K562 (cell line): ENCODE measurements around the gene CXCR6. TPM values are rescaled to one million over a fixed set of nuclear protein-coding genes. Genes with fewer than 3 reads are reported as not detected.

Experiments
- ATAC-seq: fragments of 200-7000 bp; cut with Tn5 transposase; 3 replicates; pipeline ENCODE4 v1.9.1; 2020; ENCODE audit warnings: moderate library complexity
- BruUV-seq: library from RNA; stranded (reverse); fragments of 400-500 nt; replicated peaks from 2 replicates; lab custom pipeline; 2021; lab: Mats Ljungman, UMichigan
- CTCF ChIA-PET: fragments of 300-600 bp; formaldehyde crosslinking; extraction: SDS; loops from one replicate; lab custom pipeline; 2021; ENCODE audit warnings: low intra/inter-chr PET ratio; lab: Yijun Ruan, JAX
- POLR2A ChIA-PET: fragments of 300-600, 350-650 bp; sonication (Branson Sonifier 250); formaldehyde crosslinking; extraction: SDS; loops from one replicate; lab custom pipeline; 2021; ENCODE audit warnings: antibody characterized with exemption, inconsistent platforms; lab: Yijun Ruan, JAX
- DNase-seq, 4 experiments: peaks; one replicate each; pipeline versions ENCODE4 v3.0.0 to v3.0.0-alpha.2; 2011 to 2018; ENCODE audit warnings: low spot score in 3 of 4, mixed read lengths in 3 of 4; ENCODE audit errors: extremely low read depth in 1 of 4
- FAIRE-seq: peaks from 2 replicates; lab custom pipeline; 2011; peaks lifted over from hg19 to GRCh38; lab: Jason Lieb, UNC
- H2AFZ ChIP-seq: 2 replicates; pipeline ENCODE4 v1.6.0; 2011; ENCODE audit warnings: low read depth, low read length, control low read depth, inconsistent platforms
- H3K27ac ChIP-seq: fragments of 200-600 bp; 3 replicates; pipeline ENCODE4 v1.8.0; 2011; ENCODE audit warnings: low read depth, mild to moderate bottlenecking, control low read depth, inconsistent platforms, low read length, moderate library complexity, mixed read lengths; ENCODE audit errors: extremely low read depth
- H3K27me3 ChIP-seq, 2 experiments: fragments of 300-600 bp in 1 of 2; 2 replicates in 1 of 2; 3 replicates in 1 of 2; pipeline versions ENCODE4 v1.6.0 to v1.8.0; 2011; ENCODE audit warnings: inconsistent platforms in 2 of 2, low read length in 2 of 2, mild to moderate bottlenecking in 1 of 2, mixed read lengths in 1 of 2, moderate library complexity in 1 of 2; ENCODE audit not compliant: control insufficient read depth in 2 of 2, insufficient read depth in 2 of 2
- H3K36me3 ChIP-seq: fragments of 300-600 bp; 3 replicates; pipeline ENCODE4 v1.8.0; 2011; ENCODE audit warnings: mild to moderate bottlenecking, low read length, inconsistent platforms; ENCODE audit not compliant: control insufficient read depth, insufficient read depth
- H3K4me1 ChIP-seq, 2 experiments: fragments of 200-600 bp in 1 of 2; replicated peaks in 1 of 2; 2 replicates in 1 of 2; 3 replicates in 1 of 2; pipeline versions ENCODE4 v1.5.1 to v1.8.0; 2011; ENCODE audit warnings: inconsistent platforms in 2 of 2, low read length in 2 of 2, mild to moderate bottlenecking in 1 of 2, mixed read lengths in 1 of 2, moderate library complexity in 1 of 2; ENCODE audit not compliant: control insufficient read depth in 2 of 2, insufficient read depth in 2 of 2
- H3K4me2 ChIP-seq: 2 replicates; pipeline ENCODE4 v1.6.1; 2011; ENCODE audit warnings: low read length, control low read depth, inconsistent platforms, mixed read lengths; ENCODE audit not compliant: insufficient read depth
- H3K4me3 ChIP-seq: fragments of 200-600 bp; sonication (generic), shearing (Covaris generic); 2 replicates; pipeline ENCODE4 v1.5.1; 2016; ENCODE audit warnings: control low read depth, inconsistent platforms
- H3K79me2 ChIP-seq: fragments of 200-600 bp; 3 replicates; pipeline ENCODE4 v1.8.0; 2011; ENCODE audit warnings: low read length, inconsistent platforms; ENCODE audit not compliant: control insufficient read depth, insufficient read depth
- H3K9ac ChIP-seq, 2 experiments: 2 replicates each; pipeline versions ENCODE4 v1.6.0 to v1.6.1; 2011; ENCODE audit warnings: low read depth in 2 of 2, low read length in 2 of 2, control low read depth in 1 of 2, inconsistent platforms in 1 of 2, mild to moderate bottlenecking in 1 of 2, mixed read lengths in 1 of 2; ENCODE audit not compliant: insufficient read depth in 1 of 2
- H3K9me1 ChIP-seq: one replicate; pipeline ENCODE4 v1.6.0; 2011; ENCODE audit warnings: inconsistent platforms, mild to moderate bottlenecking, low read length, moderate library complexity; ENCODE audit not compliant: control insufficient read depth, insufficient read depth
- H3K9me3 ChIP-seq: replicated peaks from 2 replicates; pipeline ENCODE4 v1.5.1; 2011; ENCODE audit warnings: low read depth, low read length, inconsistent platforms; ENCODE audit not compliant: control insufficient read depth, insufficient read depth
- H4K20me1 ChIP-seq: replicated peaks from 2 replicates; pipeline ENCODE4 v1.6.1; 2011; ENCODE audit warnings: low read length, inconsistent platforms, mixed read lengths; ENCODE audit not compliant: control insufficient read depth, insufficient read depth
- ARHGAP35 ChIP-seq: fragments of 450-650 bp; IDR thresholded peaks from 2 replicates; pipeline ENCODE4 v1.6.1; 2018; ENCODE audit not compliant: partially characterized antibody
- HLTF ChIP-seq: fragments of 450-650 bp; IDR thresholded peaks from 2 replicates; pipeline ENCODE4 v1.6.1; 2016
- L3MBTL2 ChIP-seq: fragments of 450-650 bp; IDR thresholded peaks from 2 replicates; pipeline ENCODE4 v1.6.1; 2016; ENCODE audit warnings: mild to moderate bottlenecking, moderate library complexity
- PHB2 ChIP-seq: fragments of 450-650 bp; IDR thresholded peaks from 2 replicates; pipeline ENCODE4 v1.6.1; 2017; ENCODE audit warnings: low read depth
- RBM34 ChIP-seq: fragments of 200-400 bp; formaldehyde crosslinking; IDR thresholded peaks from 2 replicates; pipeline ENCODE4 v1.6.1; 2018; ENCODE audit warnings: low read length, borderline replicate concordance; ENCODE audit not compliant: insufficient read depth
- TCFL5 ChIP-seq: fragments of 250-450 bp; sonication (Bioruptor Pico); conservative IDR thresholded peaks from 2 replicates; pipeline ENCODE4 v1.6.1; 2021; ENCODE audit warnings: mild to moderate bottlenecking, moderate library complexity, matching md5 sums
- ZBTB8A ChIP-seq: fragments of 450-650 bp; IDR thresholded peaks from 2 replicates; pipeline ENCODE4 v1.6.1; 2018; ENCODE audit warnings: mild to moderate bottlenecking, moderate library complexity; ENCODE audit not compliant: partially characterized antibody
- ZNF146 ChIP-seq: IDR thresholded peaks from one replicate; pipeline ENCODE4 v1.6.1; 2018; ENCODE audit warnings: missing compliant biosample characterization; ENCODE audit not compliant: unreplicated experiment
- WGBS: fragments of 100-300 bp; shearing (Covaris generic); methylation state at CpG from one replicate; pipeline ENCODE4 v1.1.6; 2016; ENCODE audit warnings: low coverage, mixed read lengths; ENCODE audit not compliant: insufficient coverage; ENCODE audit errors: missing lambda C conversion rate; 5-methylcytosine and 5-hydroxymethylcytosine counted together
- in situ Hi-C: fragments of 300-500 bp; cut with MboI; formaldehyde crosslinking; loops from 4 replicates; pipeline ENCODE4 v1.15.0; 2018; ENCODE audit warnings: inconsistent platforms, mixed read lengths
- intact Hi-C: fragments of 100-400 bp; cut with micrococcal nuclease; formaldehyde crosslinking; loops from 2 replicates; pipeline ENCODE4 v1.14.2; 2022
- polyA plus RNA-seq, 8 experiments: library from polyadenylated mRNA; depleted of rRNA in 4 of 8; stranded (reverse) in 5 of 8; unstranded in 3 of 8; fragments of >200 nt; fragmentation: Nextera tagmentation in 2 of 8; fragmentation: Illumina TruSeq in 1 of 8; extraction: Ambion mirVana in 2 of 8; extraction: Trizol in 1 of 8; gene quantifications; 2 replicates each; pipeline versions ENCODE4 v1.2.1 to v1.2.3, GENCODE V29; 2011 to 2014; ENCODE audit warnings: inconsistent platforms in 1 of 8, missing spikeins in 1 of 8
- total RNA-seq, 7 experiments: library from RNA; depleted of rRNA in 6 of 7; stranded (reverse); fragments of >200 nt in 6 of 7; fragmentation: Illumina TruSeq in 2 of 7; extraction: Trizol in 2 of 7; gene quantifications; 2 replicates each; pipeline versions ENCODE4 v1.2.1 to v1.2.3, GENCODE V29; 2011 to 2021; ENCODE audit warnings: low replicate concordance in 1 of 7
- TF ChIP-seq, protein P1 (sequence below): sonication (generic); formaldehyde crosslinking; IDR thresholded peaks from 2 replicates; pipeline ENCODE4 v1.8.0; 2023; ENCODE audit warnings: mild to moderate bottlenecking, missing genetic modification reagents
- TF ChIP-seq, protein P2 (sequence below): fragments of 450-650 bp; formaldehyde crosslinking; IDR thresholded peaks from 2 replicates; pipeline ENCODE4 v1.4.0; 2020; ENCODE audit warnings: mild to moderate bottlenecking, mixed read lengths
- TF ChIP-seq, protein P3 (sequence below): fragments of 450-650 bp; IDR thresholded peaks from 2 replicates; pipeline ENCODE4 v1.6.1; 2016; ENCODE audit warnings: antibody characterized with exemption

The CXCR6 gene
- total and polyA plus RNA-seq, 9 of the 15 experiments (the other 6 are each of a cell fraction or from before 2014, with no cell fraction given) = 0.28 TPM; not detected in 8

DNA sequence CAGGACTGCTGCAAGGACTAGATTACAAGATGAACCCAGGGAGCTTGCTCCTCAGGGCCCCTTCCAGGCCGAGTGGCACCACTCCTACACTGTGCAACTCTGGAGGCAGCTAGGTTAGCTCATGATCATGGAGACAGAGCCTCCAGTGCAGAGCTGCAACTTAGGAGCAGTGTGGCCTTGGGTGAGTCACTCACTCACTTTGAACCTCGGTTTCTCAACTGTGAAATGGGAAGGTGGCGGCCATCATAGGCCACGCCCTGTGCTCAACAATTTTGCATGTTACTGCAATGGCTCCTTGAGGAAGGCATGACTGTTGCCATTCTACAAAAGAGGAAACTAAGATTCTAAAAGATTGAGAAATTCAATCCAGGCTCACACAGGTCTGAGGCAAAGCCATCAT, 11.2 kb upstream of the CXCR6 start:
- DNase-seq (no peak), ATAC-seq (no peak), FAIRE-seq (no peak)
- no peak overlapping the region for H3K27ac ChIP-seq
- no peak overlapping the region for H3K4me2 ChIP-seq
- H3K4me1 ChIP-seq = no peaks in the 10 kb centered on the region
- no peak overlapping the region for H3K4me3 ChIP-seq
- POLR2A ChIA-PET = interaction anchor here (0.5 to 1.2 kb wide), 4 partner anchors 9 to 1381 kb away, joined by 3 to 5 read pairs (median 3); no protein-coding TSS in a partner anchor
- H3K27me3 ChIP-seq = no peaks in the 10 kb centered on the region
- TF ChIP-seq ARHGAP35 (no peak), L3MBTL2 (no peak), HLTF (no peak), ZNF146 (CRISPR knock-in tag) (no peak), ZBTB8A (no peak), TCFL5 (CRISPR knock-in tag) (no peak), RBM34 (no peak), PHB2 (no peak)
- TF ChIP-seq, protein P1, sequence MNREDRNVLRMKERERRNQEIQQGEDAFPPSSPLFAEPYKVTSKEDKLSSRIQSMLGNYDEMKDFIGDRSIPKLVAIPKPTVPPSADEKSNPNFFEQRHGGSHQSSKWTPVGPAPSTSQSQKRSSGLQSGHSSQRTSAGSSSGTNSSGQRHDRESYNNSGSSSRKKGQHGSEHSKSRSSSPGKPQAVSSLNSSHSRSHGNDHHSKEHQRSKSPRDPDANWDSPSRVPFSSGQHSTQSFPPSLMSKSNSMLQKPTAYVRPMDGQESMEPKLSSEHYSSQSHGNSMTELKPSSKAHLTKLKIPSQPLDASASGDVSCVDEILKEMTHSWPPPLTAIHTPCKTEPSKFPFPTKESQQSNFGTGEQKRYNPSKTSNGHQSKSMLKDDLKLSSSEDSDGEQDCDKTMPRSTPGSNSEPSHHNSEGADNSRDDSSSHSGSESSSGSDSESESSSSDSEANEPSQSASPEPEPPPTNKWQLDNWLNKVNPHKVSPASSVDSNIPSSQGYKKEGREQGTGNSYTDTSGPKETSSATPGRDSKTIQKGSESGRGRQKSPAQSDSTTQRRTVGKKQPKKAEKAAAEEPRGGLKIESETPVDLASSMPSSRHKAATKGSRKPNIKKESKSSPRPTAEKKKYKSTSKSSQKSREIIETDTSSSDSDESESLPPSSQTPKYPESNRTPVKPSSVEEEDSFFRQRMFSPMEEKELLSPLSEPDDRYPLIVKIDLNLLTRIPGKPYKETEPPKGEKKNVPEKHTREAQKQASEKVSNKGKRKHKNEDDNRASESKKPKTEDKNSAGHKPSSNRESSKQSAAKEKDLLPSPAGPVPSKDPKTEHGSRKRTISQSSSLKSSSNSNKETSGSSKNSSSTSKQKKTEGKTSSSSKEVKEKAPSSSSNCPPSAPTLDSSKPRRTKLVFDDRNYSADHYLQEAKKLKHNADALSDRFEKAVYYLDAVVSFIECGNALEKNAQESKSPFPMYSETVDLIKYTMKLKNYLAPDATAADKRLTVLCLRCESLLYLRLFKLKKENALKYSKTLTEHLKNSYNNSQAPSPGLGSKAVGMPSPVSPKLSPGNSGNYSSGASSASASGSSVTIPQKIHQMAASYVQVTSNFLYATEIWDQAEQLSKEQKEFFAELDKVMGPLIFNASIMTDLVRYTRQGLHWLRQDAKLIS = no peak
- TF ChIP-seq, protein P2, sequence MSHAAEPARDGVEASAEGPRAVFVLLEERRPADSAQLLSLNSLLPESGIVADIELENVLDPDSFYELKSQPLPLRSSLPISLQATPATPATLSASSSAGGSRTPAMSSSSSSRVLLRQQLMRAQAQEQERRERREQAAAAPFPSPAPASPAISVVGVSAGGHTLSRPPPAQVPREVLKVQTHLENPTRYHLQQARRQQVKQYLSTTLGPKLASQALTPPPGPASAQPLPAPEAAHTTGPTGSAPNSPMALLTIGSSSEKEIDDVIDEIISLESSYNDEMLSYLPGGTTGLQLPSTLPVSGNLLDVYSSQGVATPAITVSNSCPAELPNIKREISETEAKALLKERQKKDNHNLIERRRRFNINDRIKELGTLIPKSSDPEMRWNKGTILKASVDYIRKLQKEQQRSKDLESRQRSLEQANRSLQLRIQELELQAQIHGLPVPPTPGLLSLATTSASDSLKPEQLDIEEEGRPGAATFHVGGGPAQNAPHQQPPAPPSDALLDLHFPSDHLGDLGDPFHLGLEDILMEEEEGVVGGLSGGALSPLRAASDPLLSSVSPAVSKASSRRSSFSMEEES (CRISPR knock-in tag) = no peak
- TF ChIP-seq, protein P3, sequence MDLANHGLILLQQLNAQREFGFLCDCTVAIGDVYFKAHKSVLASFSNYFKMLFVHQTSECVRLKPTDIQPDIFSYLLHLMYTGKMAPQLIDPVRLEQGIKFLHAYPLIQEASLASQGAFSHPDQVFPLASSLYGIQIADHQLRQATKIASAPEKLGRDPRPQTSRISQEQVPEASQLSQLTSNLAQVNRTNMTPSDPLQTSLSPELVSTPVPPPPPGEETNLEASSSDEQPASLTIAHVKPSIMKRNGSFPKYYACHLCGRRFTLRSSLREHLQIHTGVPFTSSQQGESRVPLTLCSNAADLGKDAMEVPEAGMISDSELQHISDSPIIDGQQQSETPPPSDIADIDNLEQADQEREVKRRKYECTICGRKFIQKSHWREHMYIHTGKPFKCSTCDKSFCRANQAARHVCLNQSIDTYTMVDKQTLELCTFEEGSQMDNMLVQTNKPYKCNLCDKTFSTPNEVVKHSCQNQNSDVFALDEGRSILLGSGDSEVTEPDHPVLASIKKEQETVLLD = no peak
- TF ChIP-seq, all 486 proteins: peak for 0
- Histone ChIP-seq H3K79me2 (no peaks in the 10 kb centered on the region), H3K36me3 (peaks cover 97% of the 10 kb centered on the region), H3K9me1 (peaks cover 3% of the 10 kb centered on the region), H4K20me1 (no peaks in the 10 kb centered on the region), H2AFZ (no peak overlapping the region), H3K9ac (no peak overlapping the region), H3K9me3 (no peaks in the 10 kb centered on the region)
- BruUV-seq = no TSS peak
- in situ Hi-C loops = loop anchor here (5.0 kb wide), 2 partner anchors 180 to 425 kb away; no protein-coding TSS in a partner anchor
- 76% methylated on average over 4 of the region's 4 CpGs for WGBS
- intact Hi-C loops = loop anchor here (10.0 kb wide), 1 partner anchor 897 kb away; no protein-coding TSS in a partner anchor
- CTCF ChIA-PET = no interaction called here
